GM12892 (cell line): ENCODE results near the gene DLG2.

ENCODE experiments used
- POLR2AphosphoS5 ChIP-seq: IDR thresholded peaks from 2 replicates; pipeline ENCODE4 v1.6.1; 2011; ENCODE audit warnings: low read depth, low read length, control low read depth
- TAF1 ChIP-seq: IDR thresholded peaks from 2 replicates; pipeline ENCODE4 v1.6.1; 2011; ENCODE audit warnings: low read depth, mild to moderate bottlenecking, control low read depth, low read length, borderline replicate concordance

DNA sequence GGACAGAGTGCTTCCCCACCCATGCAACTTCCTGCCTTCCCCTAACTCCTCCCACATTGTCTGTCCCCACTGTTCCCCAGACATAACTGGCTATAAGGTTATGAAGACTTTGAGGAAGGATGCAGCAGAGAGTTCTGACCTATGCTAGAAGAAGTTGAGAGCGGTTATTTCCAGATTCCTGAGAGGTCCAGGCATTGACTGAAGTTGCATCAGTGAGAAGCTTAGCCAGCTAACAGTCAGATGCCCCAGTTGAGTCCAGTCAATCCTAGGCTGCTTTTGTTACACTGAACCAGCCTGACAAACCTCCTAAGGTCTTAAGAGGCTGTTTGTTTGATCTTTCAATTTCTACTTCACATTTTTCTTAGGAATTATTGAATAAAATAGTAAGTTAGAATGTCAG lies 1403.1 kb downstream of the DLG2 start:
- TF ChIP-seq TAF1 (no peak), POLR2AphosphoS5 (no peak)
